PFSK-1 (cell line): ENCODE data around the gene GCNA.

Experiments used
- FOXP2 ChIP-seq: optimal IDR thresholded peaks from 2 replicates; pipeline ENCODE3; 2011; ENCODE audit warnings: borderline replicate concordance, control low read depth, inconsistent platforms; ENCODE audit not compliant: insufficient read depth; ENCODE audit errors: extremely low read length, extremely low read depth
- POLR2AphosphoS5 ChIP-seq: IDR thresholded peaks from 2 replicates; pipeline ENCODE4 v1.6.1; 2012; ENCODE audit warnings: low read depth, mild to moderate bottlenecking, control low read depth, low read length, moderate library complexity
- REST ChIP-seq, 2 experiments: IDR thresholded peaks; 2 replicates each; pipeline versions ENCODE4 v1.6.1 to v1.8.0; 2011 to 2012; ENCODE audit warnings: low read depth in 2 of 2, low read length in 2 of 2, control low read depth in 1 of 2, inconsistent platforms in 1 of 2, mild to moderate bottlenecking in 1 of 2, moderate library complexity in 1 of 2; ENCODE audit not compliant: insufficient read depth in 1 of 2
- SIN3A ChIP-seq: IDR thresholded peaks from 2 replicates; pipeline ENCODE4 v1.6.1; 2012; ENCODE audit warnings: mild to moderate bottlenecking, low read length, moderate library complexity, borderline replicate concordance; ENCODE audit not compliant: insufficient read depth
- TAF1 ChIP-seq: IDR thresholded peaks from 2 replicates; pipeline ENCODE4 v1.6.1; 2012; ENCODE audit warnings: low read length, control low read depth, borderline replicate concordance; ENCODE audit not compliant: insufficient read depth

Gene GCNA

GRCh38 chrX:71541210-71542022, 36.8 kb upstream of the GCNA start:
- TF ChIP-seq REST (IDR thresholded peaks at IDR 0.05; ENCODE audit: insufficient read depth in 1 of 2, low read depth in 2 of 2, low read length in 2 of 2) (no peak), FOXP2 (no peak)

- TF ChIP-seq TAF1, result no peak
Observed at GRCh38 chrX:71542411-71542810, 35.8 kb upstream of the GCNA start.

DNA sequence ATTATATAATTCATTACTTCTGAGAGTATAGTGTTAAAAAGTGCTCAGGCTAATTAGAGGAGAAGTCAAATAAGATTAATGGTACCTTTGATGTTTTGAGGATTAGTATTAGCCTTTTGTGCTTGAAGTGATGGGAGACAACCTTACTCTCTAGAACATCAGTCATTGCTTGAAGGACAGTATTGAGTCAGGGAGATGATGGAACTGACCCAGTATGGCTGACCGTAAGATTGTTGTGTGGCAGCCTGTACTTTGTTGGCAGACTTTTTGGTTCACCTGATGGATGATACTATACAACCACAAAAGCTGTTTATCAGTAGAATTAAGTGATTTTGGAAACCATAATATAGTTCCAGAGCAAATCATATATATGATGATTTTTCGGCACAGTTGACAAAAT, 35.4 kb upstream of the GCNA start:
- TF ChIP-seq TAF1, result no peak
- no peak for TF ChIP-seq POLR2AphosphoS5
- TF ChIP-seq SIN3A, result no peak
- no peak for TF ChIP-seq REST (IDR thresholded peaks at IDR 0.05; ENCODE audit: insufficient read depth in 1 of 2, low read depth in 2 of 2, low read length in 2 of 2)
- TF ChIP-seq FOXP2, result no peak

DNA sequence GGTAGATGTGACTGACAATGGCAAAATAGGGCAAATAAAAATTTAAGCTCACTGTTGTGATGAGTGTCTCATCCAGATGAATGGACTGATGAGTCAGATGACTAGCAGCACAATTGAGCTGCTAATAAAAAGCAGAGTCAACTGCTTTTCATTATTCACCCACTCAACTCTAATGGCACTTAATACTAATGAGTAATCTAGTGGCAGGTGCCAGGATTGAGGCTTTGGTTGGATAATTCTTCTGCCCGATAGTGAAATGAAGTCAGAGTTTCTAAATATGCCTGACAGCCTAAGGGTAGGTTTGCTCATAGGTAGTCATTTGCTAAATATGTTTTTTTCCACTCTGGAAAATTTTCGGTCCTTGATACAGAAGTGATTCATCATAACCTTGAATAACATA, 34.9 kb upstream of the GCNA start:
- TF ChIP-seq POLR2AphosphoS5 (no peak), FOXP2 (no peak), TAF1 (no peak), REST (IDR thresholded peaks at IDR 0.05; ENCODE audit: insufficient read depth in 1 of 2, low read depth in 2 of 2, low read length in 2 of 2) (no peak), SIN3A (no peak)

DNA sequence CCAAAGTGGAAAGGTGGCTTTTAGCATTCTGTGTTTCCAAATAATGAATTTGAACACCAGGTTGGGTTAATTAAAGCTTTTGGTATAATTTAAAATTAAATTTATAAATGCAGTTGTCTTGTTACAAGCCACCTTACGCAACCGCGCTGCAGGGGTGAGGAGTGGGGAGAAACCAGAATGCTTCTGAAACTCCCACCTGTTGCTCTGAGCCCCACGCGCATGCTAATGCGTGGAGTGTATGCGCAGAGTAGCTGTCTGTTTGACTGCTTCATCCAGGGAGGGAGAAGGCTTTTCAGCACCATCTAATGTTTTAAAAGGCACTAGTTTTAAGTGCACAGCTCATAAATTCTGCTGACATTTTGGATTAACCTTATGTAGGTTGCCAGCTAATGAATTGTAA, 32.9 kb upstream of the GCNA start:
- no peak for TF ChIP-seq SIN3A
- no peak for TF ChIP-seq POLR2AphosphoS5
- no peak for TF ChIP-seq REST (IDR thresholded peaks at IDR 0.05; ENCODE audit: insufficient read depth in 1 of 2, low read depth in 2 of 2, low read length in 2 of 2)
- TF ChIP-seq TAF1, result no peak
- TF ChIP-seq FOXP2, result no peak

GRCh38 chrX:71546879-71547278, 31.4 kb upstream of the GCNA start:
- TF ChIP-seq POLR2AphosphoS5 (no peak), FOXP2 (no peak)
